OCI-LY1 (cell line): ENCODE results near the gene SEMA5A.

Experiments
- CTCF ChIP-seq: fragments of 200-600 bp; sonication (generic), shearing (Covaris generic); IDR thresholded peaks from 2 replicates; pipeline ENCODE4 v1.5.1; 2017; ENCODE audit warnings: mild to moderate bottlenecking, antibody characterized with exemption, low read length, moderate library complexity, mixed read lengths
- EZH2 ChIP-seq: fragments of 200-600 bp; sonication (generic), shearing (Covaris generic); IDR thresholded peaks from 2 replicates; pipeline ENCODE4 v1.8.0; 2017; ENCODE audit warnings: borderline replicate concordance, mixed run types, mild to moderate bottlenecking, antibody characterized with exemption, low read length, moderate library complexity, mixed read lengths

GRCh38 chr5:9196403-9197227 is 349.3 kb downstream of the SEMA5A start:
- TF ChIP-seq CTCF: no peak
- no peak for TF ChIP-seq EZH2
